HCT116 (cell line): ENCODE results near the gene MSH2.

ENCODE experiments used
- ATF3 ChIP-seq: IDR thresholded peaks from 2 replicates; pipeline ENCODE4 v1.6.1; 2012
- CTCF ChIP-seq, 3 experiments: fragments of 200-600 bp in 1 of 3; sonication (generic) in 1 of 3; IDR thresholded peaks in 2 of 3; conservative IDR thresholded peaks in 1 of 3; 2 replicates each; pipeline ENCODE4 v1.5.1; 2012 to 2017; ENCODE audit warnings: low read depth in 2 of 3, low read length in 2 of 3, antibody characterized with exemption in 1 of 3, borderline replicate concordance in 1 of 3, control low read depth in 1 of 3, mild to moderate bottlenecking in 1 of 3, mixed read lengths in 1 of 3, mixed run types in 1 of 3, moderate library complexity in 1 of 3; ENCODE audit not compliant: insufficient read depth in 1 of 3
- EZH2phosphoT487 ChIP-seq: fragments of 200-600 bp; IDR thresholded peaks from 2 replicates; pipeline ENCODE4 v1.6.1; 2018; ENCODE audit warnings: antibody characterized with exemption, borderline replicate concordance
- ZNF274 ChIP-seq: fragments of 200-500 bp; sonication (Bioruptor generic); IDR thresholded peaks from 2 replicates; pipeline ENCODE4 v1.6.1; 2014; ENCODE audit warnings: mild to moderate bottlenecking, low read depth, low read length, inconsistent platforms

GRCh38 chr2:47452761-47453160 lies 49.8 kb downstream of the MSH2 start:
- TF ChIP-seq CTCF (IDR thresholded peaks at IDR 0.05 in 2 of 3, conservative IDR thresholded peaks at IDR 0.05 in 1 of 3; ENCODE audit: borderline replicate concordance in 1 of 3, insufficient read depth in 1 of 3, low read depth in 2 of 3, low read length in 2 of 3) (no peak), ATF3 (no peak), ZNF274 (no peak), EZH2phosphoT487 (no peak)
